Thyroid gland (tissue), 4 donors: Measurements from ENCODE around the gene B9D1.

Source experiments
- CTCF ChIP-seq, 6 experiments: fragments of 200-600 bp in 3 of 6; fragments of 450-650 bp in 3 of 6; sonication (generic) in 3 of 6; IDR thresholded peaks; one replicate each; pipeline ENCODE4 v1.5.1; 2016 to 2019; ENCODE audit warnings: antibody characterized with exemption in 6 of 6, mild to moderate bottlenecking in 2 of 6, inconsistent platforms in 1 of 6, moderate library complexity in 1 of 6
- POLR2A ChIP-seq, 2 donors: fragments of 450-650 bp; IDR thresholded peaks; one replicate each; pipeline ENCODE4 v1.6.1; 2017; ENCODE audit warnings: antibody characterized with exemption in 2 of 2, mild to moderate bottlenecking in 2 of 2, moderate library complexity in 1 of 2

GRCh38 chr17:19322129-19322505, 40.4 kb downstream of the B9D1 start:
- TF ChIP-seq POLR2A (IDR thresholded peaks at IDR 0.05) (no peak), CTCF (IDR thresholded peaks at IDR 0.05) (no peak)
